ENCODE results near the gene RPTOR.

GRCh38 chr17:80656590-80656989, 112.0 kb downstream of the RPTOR start:
- TF ChIP-seq CREB5 (CRISPR knock-in tag; IDR thresholded peaks at IDR 0.05; ENCODE audit: low read depth) (no peak), ZNF70 (CRISPR knock-in tag; IDR thresholded peaks at IDR 0.05) (no peak), ZNF565 (CRISPR knock-in tag; conservative IDR thresholded peaks at IDR 0.05; ENCODE audit: low read depth) (no peak), ZFP30 (CRISPR knock-in tag; IDR thresholded peaks at IDR 0.05) (no peak), PPARA (CRISPR knock-in tag; IDR thresholded peaks at IDR 0.05; ENCODE audit: borderline replicate concordance) (no peak), ZC3H10 (CRISPR knock-in tag; IDR thresholded peaks at IDR 0.05) (no peak), ZNF8 (CRISPR knock-in tag; IDR thresholded peaks at IDR 0.05) (no peak), OSR1 (CRISPR knock-in tag; IDR thresholded peaks at IDR 0.05) (no peak), PATZ1 (CRISPR knock-in tag; IDR thresholded peaks at IDR 0.05; ENCODE audit: borderline replicate concordance) (no peak), ZFP3 (CRISPR knock-in tag; IDR thresholded peaks at IDR 0.05) (no peak)

Data from SK-N-SH treated with all-trans-retinoic acid at 6 μM for 48 hours (cell line).